Thymus (tissue), 11 donors: ENCODE data around the gene CELF5. TPM values are rescaled to one million over a fixed set of nuclear protein-coding genes. Genes with fewer than 3 reads are reported as not detected.
"Not testable (repeated sequence)": the region's sequence is repeated elsewhere in the genome, so short reads cannot be mapped to it uniquely, and the experiment has no call there.

Experiments
- DNase-seq, 9 donors: peaks; one replicate each; pipeline ENCODE4 v3.0.0-alpha.2; 2013; ENCODE audit warnings: low spot score in 9 of 9, low read depth in 6 of 9, missing footprints in 1 of 9
- H3K27ac ChIP-seq, 2 donors: one replicate each; pipeline ENCODE4 v1.5.1; 2013; ENCODE audit warnings: control low read depth in 1 of 2, low read depth in 1 of 2, low read length in 1 of 2, mild to moderate bottlenecking in 1 of 2, moderate library complexity in 1 of 2
- H3K27me3 ChIP-seq, 2 donors: one replicate each; pipeline ENCODE4 v1.5.1; 2013; ENCODE audit warnings: low read length in 1 of 2; ENCODE audit not compliant: control insufficient read depth in 2 of 2, insufficient read depth in 1 of 2
- H3K36me3 ChIP-seq, 2 donors: one replicate each; pipeline ENCODE4 v1.5.1; 2013; ENCODE audit warnings: low read length in 1 of 2, mild to moderate bottlenecking in 1 of 2, moderate library complexity in 1 of 2; ENCODE audit not compliant: control insufficient read depth in 2 of 2, insufficient read depth in 2 of 2
- H3K4me1 ChIP-seq, 2 donors: one replicate each; pipeline ENCODE4 v1.5.1; 2013; ENCODE audit warnings: low read length in 2 of 2; ENCODE audit not compliant: control insufficient read depth in 2 of 2, insufficient read depth in 2 of 2
- H3K4me3 ChIP-seq, 2 donors: one replicate each; pipeline ENCODE4 v1.5.1; 2013; ENCODE audit warnings: low read length in 2 of 2, control low read depth in 1 of 2, mild to moderate bottlenecking in 1 of 2
- H3K9me3 ChIP-seq, 2 donors: one replicate each; pipeline ENCODE4 v1.5.1; 2013; ENCODE audit warnings: low read length in 1 of 2, mild to moderate bottlenecking in 1 of 2; ENCODE audit not compliant: control insufficient read depth in 2 of 2, insufficient read depth in 1 of 2
- WGBS: extraction: QIAGEN DNeasy Blood & Tissue Kit; methylation state at CpG from one replicate; pipeline ENCODE4 v1.1.7; 2013; 5-methylcytosine and 5-hydroxymethylcytosine counted together
- polyA plus RNA-seq: library from polyadenylated mRNA; stranded (reverse); fragments of 200-250 nt; gene quantifications from one replicate; pipeline ENCODE4 v1.2.3, GENCODE V29; 2013
- total RNA-seq: library from RNA; stranded (reverse); fragments of 120-200 nt; gene quantifications from one replicate; pipeline ENCODE4 v1.2.4, GENCODE V29; 2013
- donor health status: healthy.

The CELF5 gene
- total and polyA plus RNA-seq, 2 donors = 0.28 to 1.4 TPM

DNA sequence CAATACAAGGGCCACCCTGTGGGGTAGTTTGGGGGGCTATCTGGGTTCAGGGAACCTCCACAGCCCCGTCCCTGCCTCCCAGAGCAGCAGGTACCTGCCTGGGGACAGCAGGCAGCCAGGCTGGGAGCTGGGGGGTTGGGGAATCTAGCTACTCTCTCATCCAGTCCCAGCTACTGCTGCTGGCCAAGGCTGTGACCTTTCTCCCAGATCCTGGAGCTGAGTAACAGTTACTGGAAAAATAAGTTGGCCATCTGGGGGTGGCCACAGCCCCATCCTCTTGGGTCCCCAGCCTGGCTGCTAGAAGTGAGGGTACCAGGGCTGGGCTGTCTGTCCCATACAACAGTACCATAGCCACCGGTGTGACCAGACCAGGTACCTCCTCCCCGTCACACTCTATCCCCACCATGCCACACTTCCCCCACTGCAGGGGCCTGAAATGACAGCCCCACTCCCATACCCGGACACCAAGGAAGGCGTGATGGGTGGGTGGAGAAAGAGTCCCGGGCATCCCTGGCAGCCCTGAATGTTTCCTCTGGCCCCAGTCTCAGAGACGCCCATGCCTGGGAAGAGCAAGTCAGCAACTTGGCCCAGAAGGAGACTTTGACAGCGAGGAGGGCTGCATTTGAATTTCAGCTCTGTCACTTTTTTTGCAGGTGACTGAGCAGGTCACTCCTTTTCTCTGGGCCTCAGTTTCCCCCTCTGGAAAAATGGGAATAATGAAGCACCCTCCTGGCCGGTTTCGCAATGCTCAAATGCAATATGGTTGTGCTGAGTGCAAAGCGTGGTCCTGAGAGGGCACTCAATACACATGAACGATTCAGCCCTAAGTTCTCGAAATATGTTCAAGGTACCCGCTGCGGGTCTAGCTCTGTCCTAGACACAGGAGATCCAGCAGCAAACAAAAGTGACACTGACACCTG is 111.2 kb downstream of the CELF5 start:
- H3K36me3 ChIP-seq = no peaks in the 10 kb centered on the region
- peaks cover 0 to 7% of the 10 kb centered on the region in 2 donors for H3K27me3 ChIP-seq
- H3K4me1 ChIP-seq = peaks cover 9% of the 10 kb centered on the region in 2 donors
- 95% methylated on average over 15 of the region's 15 CpGs for WGBS
- no peak for DNase-seq
- H3K4me3 ChIP-seq = no peak overlapping the region
- H3K27ac ChIP-seq = no peak overlapping the region
- H3K9me3 ChIP-seq = peaks cover 0 to 9% of the 10 kb centered on the region in 2 donors

DNA sequence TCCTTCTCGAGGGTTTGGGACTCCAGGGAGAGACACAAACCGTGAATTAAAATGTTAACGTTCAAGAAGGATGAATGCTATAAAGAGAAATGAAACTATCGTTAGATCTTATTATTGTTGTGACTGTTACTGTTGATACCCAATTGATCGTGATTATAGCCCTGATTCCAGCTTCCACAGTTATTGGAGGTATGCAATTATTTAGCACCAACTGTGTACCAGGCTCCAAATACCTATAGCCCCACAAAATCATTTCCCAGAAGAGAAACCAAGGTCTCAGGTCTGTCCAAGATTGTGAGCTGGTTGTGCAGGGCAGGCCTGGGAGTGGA is 111.9 kb downstream of the CELF5 start:
- H3K9me3 ChIP-seq = peaks cover 0 to 9% of the 10 kb centered on the region in 2 donors
- 89% methylated on average over 5 of the region's 5 CpGs for WGBS

GRCh38 chr19:3336680-3337523 is 112.4 kb downstream of the CELF5 start:
- DNase-seq = no peak
- peak overlapping the region in 1 of 2 donors; percentile 11 for H3K27ac ChIP-seq
- H3K27me3 ChIP-seq = peaks cover 0 to 7% of the 10 kb centered on the region in 2 donors
- peaks cover 9% of the 10 kb centered on the region in 2 donors for H3K4me1 ChIP-seq
- peaks cover 0 to 5% of the 10 kb centered on the region in 2 donors for H3K9me3 ChIP-seq
- no peaks in the 10 kb centered on the region for H3K36me3 ChIP-seq
- WGBS = 81% methylated on average over 22 of the region's 22 CpGs
- H3K4me3 ChIP-seq = no peak overlapping the region

More for the DNA sequence above, 111.9 kb downstream of the CELF5 start:
- DNase-seq = no peak
- H3K4me3 ChIP-seq = no peak overlapping the region
- no peak overlapping the region for H3K27ac ChIP-seq
- H3K27me3 ChIP-seq = peaks cover 0 to 7% of the 10 kb centered on the region in 2 donors
- no peaks in the 10 kb centered on the region for H3K36me3 ChIP-seq
- peaks cover 9% of the 10 kb centered on the region in 2 donors for H3K4me1 ChIP-seq

- Histone ChIP-seq H3K4me1 (peaks cover 9% of the 10 kb centered on the region in 2 donors), H3K36me3 (no peaks in the 10 kb centered on the region), H3K4me3 (peak overlapping the region in 1 of 2 donors; percentile 25), H3K27me3 (peaks cover 0 to 7% of the 10 kb centered on the region in 2 donors), H3K27ac (peak overlapping the region; percentile 81 to 98), H3K9me3 (no peaks in the 10 kb centered on the region)
- DNase-seq = peak in 8 of 9 donors; percentile 42 to 86 (median 56)
- WGBS = 19% methylated on average over 12 of the region's 12 CpGs
Measured at GRCh38 chr19:3338541-3339181, 114.2 kb downstream of the CELF5 start.

- H3K4me1 ChIP-seq = peaks cover 9% of the 10 kb centered on the region in 2 donors
- peaks cover 0 to 4% of the 10 kb centered on the region in 2 donors for H3K27me3 ChIP-seq
- H3K27ac ChIP-seq = no peak overlapping the region
- H3K4me3 ChIP-seq = no peak overlapping the region
- H3K36me3 ChIP-seq = no peaks in the 10 kb centered on the region
- DNase-seq = no peak
- H3K9me3 ChIP-seq = peaks cover 0 to 6% of the 10 kb centered on the region in 2 donors
- 94% methylated on average over 11 of the region's 11 CpGs for WGBS
Measured at GRCh38 chr19:3340340-3340739, 115.9 kb downstream of the CELF5 start.

DNA sequence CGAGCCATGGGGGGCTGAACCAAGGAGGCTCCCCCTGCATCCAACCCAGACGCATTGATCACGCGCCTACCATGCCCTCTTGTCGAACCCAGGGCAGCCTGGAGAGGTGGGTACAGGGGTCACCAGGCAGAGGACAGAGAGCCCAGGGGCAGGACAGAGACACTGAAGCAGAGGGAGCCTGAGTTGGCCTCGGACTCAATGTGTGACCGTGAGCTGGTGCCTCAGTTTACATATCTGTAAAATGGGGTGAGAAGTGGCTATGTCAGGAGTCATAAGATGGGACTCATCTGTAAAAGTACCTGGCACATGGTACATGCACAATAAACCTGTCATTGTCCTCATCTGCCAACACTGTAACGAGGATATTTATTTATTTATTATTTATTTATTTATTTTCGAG is 117.8 kb downstream of the CELF5 start:
- no peak overlapping the region for H3K27ac ChIP-seq
- WGBS = 90% methylated on average over 9 of the region's 9 CpGs

GRCh38 chr19:3342962-3343361 is 118.5 kb downstream of the CELF5 start:
- not testable (repeated sequence) for H3K4me1 ChIP-seq, H3K4me3 ChIP-seq, H3K27ac ChIP-seq, H3K9me3 ChIP-seq, DNase-seq, H3K36me3 ChIP-seq
- peaks cover 0 to 16% of the 10 kb centered on the region in 2 donors for H3K27me3 ChIP-seq
- 97% methylated on average over 9 of the region's 9 CpGs for WGBS

More for the DNA sequence above, 117.8 kb downstream of the CELF5 start:
- no peak overlapping the region for H3K4me3 ChIP-seq
- no peaks in the 10 kb centered on the region for H3K36me3 ChIP-seq
- H3K4me1 ChIP-seq = peaks cover 9% of the 10 kb centered on the region in 2 donors
- peaks cover 0 to 6% of the 10 kb centered on the region in 2 donors for H3K9me3 ChIP-seq
- peaks cover 0 to 13% of the 10 kb centered on the region in 2 donors for H3K27me3 ChIP-seq
- DNase-seq = no peak

- no peaks in the 10 kb centered on the region for H3K36me3 ChIP-seq
- H3K9me3 ChIP-seq = peaks cover 0 to 6% of the 10 kb centered on the region in 2 donors
- H3K27ac ChIP-seq = no peak overlapping the region
- DNase-seq = no peak
- WGBS = 64% methylated on average over 26 of the region's 26 CpGs
- H3K27me3 ChIP-seq = peaks cover 0 to 16% of the 10 kb centered on the region in 2 donors
- peaks cover 2% of the 10 kb centered on the region in 2 donors for H3K4me1 ChIP-seq
- no peak overlapping the region for H3K4me3 ChIP-seq
Measured at GRCh38 chr19:3343619-3344502, 119.4 kb downstream of the CELF5 start.
